HEK293 (cell line): Measurements from ENCODE around the gene NFIB.

Experiments used
- CTCF ChIA-PET: fragments of 350-600 bp; formaldehyde crosslinking; extraction: SDS; loops from one replicate; lab custom pipeline; 2021; ENCODE audit warnings: antibody characterized with exemption; lab: Yijun Ruan, JAX
- POLR2A ChIA-PET: fragments of 300-600 bp; formaldehyde crosslinking; extraction: SDS; loops from one replicate; lab custom pipeline; 2020; ENCODE audit warnings: antibody characterized with exemption, inconsistent platforms; lab: Yijun Ruan, JAX
- H3K27ac ChIP-seq: fragments of 200-500 bp; sonication (Bioruptor generic); 2 replicates; pipeline ENCODE4 v1.5.1; 2014; ENCODE audit warnings: low read depth, low read length, control low read depth, inconsistent platforms; ENCODE audit errors: extremely low read depth
- H3K36me3 ChIP-seq, 2 experiments: fragments of 200-500 bp in 1 of 2; sonication (Bioruptor generic) in 1 of 2; 1 replicate in 1 of 2; 2 replicates in 1 of 2; pipeline ENCODE4 v1.5.1; 2014 to 2017; ENCODE audit warnings: inconsistent platforms in 2 of 2, low read length in 2 of 2; ENCODE audit not compliant: control insufficient read depth in 2 of 2, insufficient read depth in 1 of 2
- H3K4me1 ChIP-seq: fragments of 200-500 bp; sonication (Bioruptor generic); 2 replicates; pipeline ENCODE4 v1.5.1; 2014; ENCODE audit warnings: mild to moderate bottlenecking, low read length, inconsistent platforms; ENCODE audit not compliant: control insufficient read depth, insufficient read depth
- H3K4me3 ChIP-seq: 2 replicates; pipeline ENCODE4 v1.5.1; 2011; ENCODE audit warnings: low read depth, mild to moderate bottlenecking, control low read depth, low read length, moderate library complexity
- H3K9me3 ChIP-seq: fragments of 200-500 bp; sonication (Bioruptor generic); 2 replicates; pipeline ENCODE4 v1.5.1; 2014; ENCODE audit warnings: low read depth, low read length, inconsistent platforms; ENCODE audit not compliant: control insufficient read depth, insufficient read depth
- GFI1B ChIP-seq: fragments of 450-650 bp; formaldehyde crosslinking; IDR thresholded peaks from 2 replicates; pipeline ENCODE4 v1.5.1; 2016; ENCODE audit warnings: missing biosample characterization, missing genetic modification characterization
- GLI2 ChIP-seq: fragments of 450-650 bp; formaldehyde crosslinking; IDR thresholded peaks from 2 replicates; pipeline ENCODE4; 2017; ENCODE audit warnings: missing biosample characterization, missing genetic modification characterization, low read depth, borderline replicate concordance
- GLI4 ChIP-seq: fragments of 450-650 bp; formaldehyde crosslinking; IDR thresholded peaks from 2 replicates; pipeline ENCODE4 v1.5.1; 2016; ENCODE audit warnings: missing biosample characterization, missing genetic modification characterization
- KLF7 ChIP-seq: fragments of 450-650 bp; formaldehyde crosslinking; IDR thresholded peaks from 2 replicates; pipeline ENCODE4 v1.5.1; 2016; ENCODE audit warnings: missing biosample characterization, missing genetic modification characterization, borderline replicate concordance
- KLF8 ChIP-seq: fragments of 450-650 bp; formaldehyde crosslinking; IDR thresholded peaks from 2 replicates; pipeline ENCODE4 v1.5.1; 2016; ENCODE audit warnings: missing biosample characterization, missing genetic modification characterization
- KLF9 ChIP-seq: fragments of 450-650 bp; formaldehyde crosslinking; IDR thresholded peaks from 2 replicates; pipeline ENCODE4 v1.5.1; 2016; ENCODE audit warnings: missing biosample characterization, missing genetic modification characterization, low read depth
- SCRT2 ChIP-seq: fragments of 450-650 bp; formaldehyde crosslinking; IDR thresholded peaks from 2 replicates; pipeline ENCODE4 v1.5.1; 2016; ENCODE audit warnings: missing biosample characterization, missing genetic modification characterization
- SP3 ChIP-seq: fragments of 450-650 bp; formaldehyde crosslinking; IDR thresholded peaks from 2 replicates; pipeline ENCODE4 v1.5.1; 2016; ENCODE audit warnings: missing biosample characterization, missing genetic modification characterization
- YY1 ChIP-seq: fragments of 450-650 bp; formaldehyde crosslinking; IDR thresholded peaks from 2 replicates; pipeline ENCODE4 v1.5.1; 2018; ENCODE audit warnings: missing biosample characterization, missing genetic modification characterization
- ZNF121 ChIP-seq: fragments of 450-650 bp; formaldehyde crosslinking; IDR thresholded peaks from 2 replicates; pipeline ENCODE4 v1.5.1; 2016; ENCODE audit warnings: missing biosample characterization, missing genetic modification characterization
- ZNF169 ChIP-seq: fragments of 450-650 bp; formaldehyde crosslinking; IDR thresholded peaks from 2 replicates; pipeline ENCODE4 v1.5.1; 2016; ENCODE audit warnings: missing biosample characterization, missing genetic modification characterization
- ZNF175 ChIP-seq: fragments of 450-650 bp; formaldehyde crosslinking; IDR thresholded peaks from 2 replicates; pipeline ENCODE4 v1.5.1; 2016; ENCODE audit warnings: missing biosample characterization, missing genetic modification characterization
- ZNF184 ChIP-seq: fragments of 450-650 bp; IDR thresholded peaks from 2 replicates; pipeline ENCODE4 v1.5.1; 2018; ENCODE audit warnings: missing biosample characterization, mild to moderate bottlenecking, missing genetic modification characterization
- ZNF202 ChIP-seq: fragments of 450-650 bp; formaldehyde crosslinking; IDR thresholded peaks from 2 replicates; pipeline ENCODE4 v1.5.1; 2016; ENCODE audit warnings: missing biosample characterization, missing genetic modification characterization, borderline replicate concordance
- ZNF274 ChIP-seq, 2 experiments: fragments of 200-500 bp in 1 of 2; fragments of 450-650 bp in 1 of 2; sonication (Bioruptor generic) in 1 of 2; formaldehyde crosslinking in 1 of 2; IDR thresholded peaks; 2 replicates each; pipeline versions ENCODE4 v1.5.1 to v1.6.1; 2014 to 2016; ENCODE audit warnings: borderline replicate concordance in 1 of 2, inconsistent platforms in 1 of 2, low read length in 1 of 2, missing biosample characterization in 1 of 2, missing genetic modification characterization in 1 of 2
- ZNF404 ChIP-seq: fragments of 450-650 bp; formaldehyde crosslinking; IDR thresholded peaks from 2 replicates; pipeline ENCODE4 v1.5.1; 2017; ENCODE audit warnings: missing biosample characterization, missing genetic modification characterization
- ZNF514 ChIP-seq: fragments of 450-650 bp; formaldehyde crosslinking; IDR thresholded peaks from 2 replicates; pipeline ENCODE4 v1.5.1; 2016; ENCODE audit warnings: missing biosample characterization, missing genetic modification characterization
- ZNF530 ChIP-seq: fragments of 450-650 bp; formaldehyde crosslinking; IDR thresholded peaks from 2 replicates; pipeline ENCODE4 v1.5.1; 2016; ENCODE audit warnings: low read depth, missing biosample characterization, missing genetic modification characterization
- ZNF558 ChIP-seq: fragments of 450-650 bp; formaldehyde crosslinking; IDR thresholded peaks from 2 replicates; pipeline ENCODE4 v1.5.1; 2016; ENCODE audit warnings: missing biosample characterization, missing genetic modification characterization
- ZNF571 ChIP-seq: fragments of 450-650 bp; formaldehyde crosslinking; IDR thresholded peaks from 2 replicates; pipeline ENCODE4 v1.5.0; 2017; ENCODE audit warnings: missing biosample characterization, missing genetic modification characterization
- ZNF623 ChIP-seq: fragments of 450-650 bp; formaldehyde crosslinking; IDR thresholded peaks from 2 replicates; pipeline ENCODE4 v1.5.1; 2016; ENCODE audit warnings: missing biosample characterization, missing genetic modification characterization
- ZNF768 ChIP-seq: fragments of 450-650 bp; formaldehyde crosslinking; IDR thresholded peaks from 2 replicates; pipeline ENCODE4 v1.5.1; 2018; ENCODE audit warnings: missing biosample characterization, mild to moderate bottlenecking, missing genetic modification characterization
- ZSCAN16 ChIP-seq: fragments of 450-650 bp; formaldehyde crosslinking; IDR thresholded peaks from 2 replicates; pipeline ENCODE4 v1.5.1; 2016; ENCODE audit warnings: missing biosample characterization, missing genetic modification characterization
- TF ChIP-seq, protein P1 (sequence below): fragments of 450-650 bp; formaldehyde crosslinking; IDR thresholded peaks from 2 replicates; pipeline ENCODE4 v1.5.1; 2016; ENCODE audit warnings: missing biosample characterization, missing genetic modification characterization, borderline replicate concordance
- TF ChIP-seq, protein P2 (sequence below): fragments of 450-650 bp; formaldehyde crosslinking; IDR thresholded peaks from 2 replicates; pipeline ENCODE4 v1.5.1; 2016; ENCODE audit warnings: missing biosample characterization, missing genetic modification characterization, borderline replicate concordance
- TF ChIP-seq, protein P3 (sequence below): fragments of 450-650 bp; formaldehyde crosslinking; IDR thresholded peaks from 2 replicates; pipeline ENCODE4 v1.5.1; 2017; ENCODE audit warnings: missing biosample characterization, missing genetic modification characterization
- TF ChIP-seq, protein P4 (sequence below): fragments of 450-650 bp; formaldehyde crosslinking; IDR thresholded peaks from 2 replicates; pipeline ENCODE4 v1.5.1; 2016; ENCODE audit warnings: missing biosample characterization, missing genetic modification characterization
- TF ChIP-seq, protein P5 (sequence below): fragments of 450-650 bp; formaldehyde crosslinking; IDR thresholded peaks from 2 replicates; pipeline ENCODE4 v1.5.1; 2016; ENCODE audit warnings: missing biosample characterization, missing genetic modification characterization

The NFIB gene

DNA sequence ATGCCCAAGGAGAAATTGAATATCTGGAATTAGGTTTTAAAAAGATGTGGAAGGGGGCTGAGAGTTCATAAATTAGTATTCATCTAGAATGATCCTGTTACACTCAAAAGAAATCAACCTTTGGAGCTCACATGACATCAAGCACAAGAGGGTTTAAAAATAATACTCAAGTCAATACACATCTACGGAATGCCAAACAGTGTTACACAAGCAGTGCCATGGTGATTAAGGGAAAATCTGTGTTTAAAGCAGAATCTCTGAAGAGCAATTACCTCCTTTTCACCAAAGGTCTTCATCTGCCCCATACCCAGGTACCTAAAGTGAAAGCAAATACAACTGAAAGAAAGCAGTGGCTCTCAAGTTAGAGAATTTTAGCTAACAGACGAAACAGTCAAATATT is 261.6 kb downstream of the NFIB start:
- H3K36me3 ChIP-seq, result no peaks in the 10 kb centered on the region
- no peaks in the 10 kb centered on the region for H3K9me3 ChIP-seq

DNA sequence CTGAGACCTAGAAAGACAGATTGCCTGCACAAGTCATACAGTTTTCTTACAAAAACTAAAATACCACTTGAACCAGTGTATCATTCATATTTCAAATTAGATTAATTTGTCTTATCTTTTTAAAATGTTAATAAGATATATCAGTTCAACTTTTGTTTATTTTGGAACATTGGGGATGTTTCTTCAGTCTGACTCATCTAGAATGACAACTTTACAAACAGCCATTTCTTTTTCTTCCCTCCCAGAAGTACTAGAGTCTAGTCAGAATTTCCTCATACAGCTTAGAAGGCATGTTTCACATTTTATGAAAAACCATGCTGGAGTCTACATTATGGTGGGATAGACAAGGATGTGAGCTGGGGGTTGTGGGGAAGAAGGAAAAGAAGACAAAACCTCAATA is 262.5 kb downstream of the NFIB start:
- Histone ChIP-seq H3K4me3 (no peak overlapping the region), H3K27ac (no peak overlapping the region), H3K9me3 (no peaks in the 10 kb centered on the region), H3K4me1 (no peaks in the 10 kb centered on the region), H3K36me3 (no peaks in the 10 kb centered on the region)
- CTCF ChIA-PET, result no interaction called here
- TF ChIP-seq ZNF202 (tag by site-specific recombination) (no peak), ZNF558 (tag by site-specific recombination) (no peak), KLF7 (tag by site-specific recombination) (no peak), YY1 (tag by site-specific recombination) (no peak), KLF8 (tag by site-specific recombination) (no peak), ZNF175 (tag by site-specific recombination) (no peak), ZNF623 (tag by site-specific recombination) (no peak), GFI1B (tag by site-specific recombination) (no peak), SP3 (tag by site-specific recombination) (no peak), SCRT2 (tag by site-specific recombination) (no peak)
- TF ChIP-seq, protein P1, sequence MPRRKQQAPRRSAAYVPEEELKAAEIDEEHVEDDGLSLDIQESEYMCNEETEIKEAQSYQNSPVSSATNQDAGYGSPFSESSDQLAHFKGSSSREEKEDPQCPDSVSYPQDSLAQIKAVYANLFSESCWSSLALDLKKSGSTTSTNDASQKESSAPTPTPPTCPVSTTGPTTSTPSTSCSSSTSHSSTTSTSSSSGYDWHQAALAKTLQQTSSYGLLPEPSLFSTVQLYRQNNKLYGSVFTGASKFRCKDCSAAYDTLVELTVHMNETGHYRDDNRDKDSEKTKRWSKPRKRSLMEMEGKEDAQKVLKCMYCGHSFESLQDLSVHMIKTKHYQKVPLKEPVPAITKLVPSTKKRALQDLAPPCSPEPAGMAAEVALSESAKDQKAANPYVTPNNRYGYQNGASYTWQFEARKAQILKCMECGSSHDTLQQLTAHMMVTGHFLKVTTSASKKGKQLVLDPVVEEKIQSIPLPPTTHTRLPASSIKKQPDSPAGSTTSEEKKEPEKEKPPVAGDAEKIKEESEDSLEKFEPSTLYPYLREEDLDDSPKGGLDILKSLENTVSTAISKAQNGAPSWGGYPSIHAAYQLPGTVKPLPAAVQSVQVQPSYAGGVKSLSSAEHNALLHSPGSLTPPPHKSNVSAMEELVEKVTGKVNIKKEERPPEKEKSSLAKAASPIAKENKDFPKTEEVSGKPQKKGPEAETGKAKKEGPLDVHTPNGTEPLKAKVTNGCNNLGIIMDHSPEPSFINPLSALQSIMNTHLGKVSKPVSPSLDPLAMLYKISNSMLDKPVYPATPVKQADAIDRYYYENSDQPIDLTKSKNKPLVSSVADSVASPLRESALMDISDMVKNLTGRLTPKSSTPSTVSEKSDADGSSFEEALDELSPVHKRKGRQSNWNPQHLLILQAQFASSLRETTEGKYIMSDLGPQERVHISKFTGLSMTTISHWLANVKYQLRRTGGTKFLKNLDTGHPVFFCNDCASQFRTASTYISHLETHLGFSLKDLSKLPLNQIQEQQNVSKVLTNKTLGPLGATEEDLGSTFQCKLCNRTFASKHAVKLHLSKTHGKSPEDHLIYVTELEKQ, result no peak
- TF ChIP-seq, protein P2, sequence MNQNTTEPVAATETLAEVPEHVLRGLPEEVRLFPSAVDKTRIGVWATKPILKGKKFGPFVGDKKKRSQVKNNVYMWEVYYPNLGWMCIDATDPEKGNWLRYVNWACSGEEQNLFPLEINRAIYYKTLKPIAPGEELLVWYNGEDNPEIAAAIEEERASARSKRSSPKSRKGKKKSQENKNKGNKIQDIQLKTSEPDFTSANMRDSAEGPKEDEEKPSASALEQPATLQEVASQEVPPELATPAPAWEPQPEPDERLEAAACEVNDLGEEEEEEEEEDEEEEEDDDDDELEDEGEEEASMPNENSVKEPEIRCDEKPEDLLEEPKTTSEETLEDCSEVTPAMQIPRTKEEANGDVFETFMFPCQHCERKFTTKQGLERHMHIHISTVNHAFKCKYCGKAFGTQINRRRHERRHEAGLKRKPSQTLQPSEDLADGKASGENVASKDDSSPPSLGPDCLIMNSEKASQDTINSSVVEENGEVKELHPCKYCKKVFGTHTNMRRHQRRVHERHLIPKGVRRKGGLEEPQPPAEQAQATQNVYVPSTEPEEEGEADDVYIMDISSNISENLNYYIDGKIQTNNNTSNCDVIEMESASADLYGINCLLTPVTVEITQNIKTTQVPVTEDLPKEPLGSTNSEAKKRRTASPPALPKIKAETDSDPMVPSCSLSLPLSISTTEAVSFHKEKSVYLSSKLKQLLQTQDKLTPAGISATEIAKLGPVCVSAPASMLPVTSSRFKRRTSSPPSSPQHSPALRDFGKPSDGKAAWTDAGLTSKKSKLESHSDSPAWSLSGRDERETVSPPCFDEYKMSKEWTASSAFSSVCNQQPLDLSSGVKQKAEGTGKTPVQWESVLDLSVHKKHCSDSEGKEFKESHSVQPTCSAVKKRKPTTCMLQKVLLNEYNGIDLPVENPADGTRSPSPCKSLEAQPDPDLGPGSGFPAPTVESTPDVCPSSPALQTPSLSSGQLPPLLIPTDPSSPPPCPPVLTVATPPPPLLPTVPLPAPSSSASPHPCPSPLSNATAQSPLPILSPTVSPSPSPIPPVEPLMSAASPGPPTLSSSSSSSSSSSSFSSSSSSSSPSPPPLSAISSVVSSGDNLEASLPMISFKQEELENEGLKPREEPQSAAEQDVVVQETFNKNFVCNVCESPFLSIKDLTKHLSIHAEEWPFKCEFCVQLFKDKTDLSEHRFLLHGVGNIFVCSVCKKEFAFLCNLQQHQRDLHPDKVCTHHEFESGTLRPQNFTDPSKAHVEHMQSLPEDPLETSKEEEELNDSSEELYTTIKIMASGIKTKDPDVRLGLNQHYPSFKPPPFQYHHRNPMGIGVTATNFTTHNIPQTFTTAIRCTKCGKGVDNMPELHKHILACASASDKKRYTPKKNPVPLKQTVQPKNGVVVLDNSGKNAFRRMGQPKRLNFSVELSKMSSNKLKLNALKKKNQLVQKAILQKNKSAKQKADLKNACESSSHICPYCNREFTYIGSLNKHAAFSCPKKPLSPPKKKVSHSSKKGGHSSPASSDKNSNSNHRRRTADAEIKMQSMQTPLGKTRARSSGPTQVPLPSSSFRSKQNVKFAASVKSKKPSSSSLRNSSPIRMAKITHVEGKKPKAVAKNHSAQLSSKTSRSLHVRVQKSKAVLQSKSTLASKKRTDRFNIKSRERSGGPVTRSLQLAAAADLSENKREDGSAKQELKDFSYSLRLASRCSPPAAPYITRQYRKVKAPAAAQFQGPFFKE, result no peak
- POLR2A ChIA-PET, result no interaction called here

More for the DNA sequence above, 261.6 kb downstream of the NFIB start:
- ChIA-PET POLR2A (no interaction called here), CTCF (interaction anchor here (0.5 to 0.7 kb wide), 2 partner anchors 8 to 14 kb away, joined by 3 read pairs; no protein-coding TSS in a partner anchor)
- H3K27ac ChIP-seq, result no peak overlapping the region
- no peak for TF ChIP-seq ZNF768 (tag by site-specific recombination)
- no peak for TF ChIP-seq ZNF404 (tag by site-specific recombination)
- TF ChIP-seq, protein P3, sequence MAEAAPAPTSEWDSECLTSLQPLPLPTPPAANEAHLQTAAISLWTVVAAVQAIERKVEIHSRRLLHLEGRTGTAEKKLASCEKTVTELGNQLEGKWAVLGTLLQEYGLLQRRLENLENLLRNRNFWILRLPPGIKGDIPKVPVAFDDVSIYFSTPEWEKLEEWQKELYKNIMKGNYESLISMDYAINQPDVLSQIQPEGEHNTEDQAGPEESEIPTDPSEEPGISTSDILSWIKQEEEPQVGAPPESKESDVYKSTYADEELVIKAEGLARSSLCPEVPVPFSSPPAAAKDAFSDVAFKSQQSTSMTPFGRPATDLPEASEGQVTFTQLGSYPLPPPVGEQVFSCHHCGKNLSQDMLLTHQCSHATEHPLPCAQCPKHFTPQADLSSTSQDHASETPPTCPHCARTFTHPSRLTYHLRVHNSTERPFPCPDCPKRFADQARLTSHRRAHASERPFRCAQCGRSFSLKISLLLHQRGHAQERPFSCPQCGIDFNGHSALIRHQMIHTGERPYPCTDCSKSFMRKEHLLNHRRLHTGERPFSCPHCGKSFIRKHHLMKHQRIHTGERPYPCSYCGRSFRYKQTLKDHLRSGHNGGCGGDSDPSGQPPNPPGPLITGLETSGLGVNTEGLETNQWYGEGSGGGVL, result no peak
- TF ChIP-seq ZNF169 (tag by site-specific recombination), result no peak
- TF ChIP-seq ZNF571 (tag by site-specific recombination), result no peak
- TF ChIP-seq GLI4 (tag by site-specific recombination), result no peak
- TF ChIP-seq ZNF121, result no peak
- no peak for TF ChIP-seq ZNF274 (IDR thresholded peaks at IDR 0.05; ENCODE audit: low read length)
- no peak for TF ChIP-seq ZNF274 (tag by site-specific recombination; IDR thresholded peaks at IDR 0.05; ENCODE audit: borderline replicate concordance)
- no peak for TF ChIP-seq ZSCAN16 (tag by site-specific recombination)
- TF ChIP-seq KLF7 (tag by site-specific recombination), result no peak
- no peak for TF ChIP-seq ZNF530
- TF ChIP-seq GLI2 (tag by site-specific recombination), result no peak
- no peak for TF ChIP-seq ZNF184 (tag by site-specific recombination)
- no peak for TF ChIP-seq KLF9 (tag by site-specific recombination)
- TF ChIP-seq ZNF514 (tag by site-specific recombination), result no peak
- TF ChIP-seq, protein P4, sequence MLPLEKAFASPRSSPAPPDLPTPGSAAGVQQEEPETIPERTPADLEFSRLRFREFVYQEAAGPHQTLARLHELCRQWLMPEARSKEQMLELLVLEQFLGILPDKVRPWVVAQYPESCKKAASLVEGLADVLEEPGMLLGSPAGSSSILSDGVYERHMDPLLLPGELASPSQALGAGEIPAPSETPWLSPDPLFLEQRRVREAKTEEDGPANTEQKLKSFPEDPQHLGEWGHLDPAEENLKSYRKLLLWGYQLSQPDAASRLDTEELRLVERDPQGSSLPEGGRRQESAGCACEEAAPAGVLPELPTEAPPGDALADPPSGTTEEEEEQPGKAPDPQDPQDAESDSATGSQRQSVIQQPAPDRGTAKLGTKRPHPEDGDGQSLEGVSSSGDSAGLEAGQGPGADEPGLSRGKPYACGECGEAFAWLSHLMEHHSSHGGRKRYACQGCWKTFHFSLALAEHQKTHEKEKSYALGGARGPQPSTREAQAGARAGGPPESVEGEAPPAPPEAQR (tag by site-specific recombination), result no peak
- TF ChIP-seq, protein P5, sequence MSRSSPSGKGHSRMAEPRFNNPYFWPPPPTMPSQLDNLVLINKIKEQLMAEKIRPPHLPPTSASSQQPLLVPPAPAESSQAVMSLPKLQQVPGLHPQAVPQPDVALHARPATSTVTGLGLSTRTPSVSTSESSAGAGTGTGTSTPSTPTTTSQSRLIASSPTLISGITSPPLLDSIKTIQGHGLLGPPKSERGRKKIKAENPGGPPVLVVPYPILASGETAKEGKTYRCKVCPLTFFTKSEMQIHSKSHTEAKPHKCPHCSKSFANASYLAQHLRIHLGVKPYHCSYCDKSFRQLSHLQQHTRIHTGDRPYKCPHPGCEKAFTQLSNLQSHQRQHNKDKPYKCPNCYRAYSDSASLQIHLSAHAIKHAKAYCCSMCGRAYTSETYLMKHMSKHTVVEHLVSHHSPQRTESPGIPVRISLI, result no peak
- H3K4me1 ChIP-seq, result no peaks in the 10 kb centered on the region
- H3K4me3 ChIP-seq, result no peak overlapping the region
